Measurements from ENCODE around the gene KDM6A. TPM values are rescaled to one million over a fixed set of nuclear protein-coding genes. Genes with fewer than 3 reads are reported as not detected.
"Not testable (repeated sequence)": the region's sequence is repeated elsewhere in the genome, so short reads cannot be mapped to it uniquely, and the experiment has no call there.

Gene KDM6A
- total RNA-seq, 1 experiment from 2014 or later = 5.1 TPM

GRCh38 chrX:44911074-44911600 is 38.1 kb downstream of the KDM6A start:
- in situ Hi-C loops (cut with HindIII; ENCODE audit: low pct_unique_long_range_greater_than_20kb, low sequenced_read_pairs); DNase-seq (ENCODE audit: low read depth): not testable (repeated sequence)

- peak; percentile 43 for DNase-seq (ENCODE audit: low read depth)
- in situ Hi-C loops (cut with HindIII; ENCODE audit: low pct_unique_long_range_greater_than_20kb, low sequenced_read_pairs) = no loop called here
Observed at GRCh38 chrX:44913656-44914531, 40.9 kb downstream of the KDM6A start.

- DNase-seq (ENCODE audit: low read depth) = peak; percentile 53
- in situ Hi-C loops (cut with HindIII; ENCODE audit: low pct_unique_long_range_greater_than_20kb, low sequenced_read_pairs) = no loop called here
Observed at GRCh38 chrX:44914532-44915198, 41.7 kb downstream of the KDM6A start.

- in situ Hi-C loops (cut with HindIII; ENCODE audit: low pct_unique_long_range_greater_than_20kb, low sequenced_read_pairs) = no loop called here
- DNase-seq (ENCODE audit: low read depth) = no peak
Observed at GRCh38 chrX:44915361-44915868, 42.4 kb downstream of the KDM6A start.

GRCh38 chrX:44918722-44919121 is 45.7 kb downstream of the KDM6A start:
- no peak for DNase-seq (ENCODE audit: low read depth)
- in situ Hi-C loops (cut with HindIII; ENCODE audit: low pct_unique_long_range_greater_than_20kb, low sequenced_read_pairs) = no loop called here

DNA sequence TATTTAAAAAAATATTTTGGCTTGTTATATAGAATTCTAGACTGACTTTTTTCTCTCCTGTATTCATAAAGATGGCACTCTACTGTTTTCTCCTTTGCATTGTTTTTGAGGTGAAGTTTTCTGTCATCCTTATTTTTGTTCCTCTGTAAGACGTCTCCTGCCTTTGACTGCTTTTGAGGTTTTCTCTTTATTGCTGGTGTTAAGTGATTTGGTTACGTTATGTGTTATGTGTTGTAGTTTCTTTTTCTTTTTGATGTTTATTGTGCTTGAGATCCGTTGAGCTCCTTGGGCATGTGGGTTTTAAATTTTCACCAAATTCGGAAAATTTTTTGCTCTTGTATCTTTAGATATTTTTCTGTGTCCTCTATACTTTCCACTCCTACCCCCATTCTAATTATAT is 50.0 kb downstream of the KDM6A start:
- in situ Hi-C loops (cut with HindIII; ENCODE audit: low pct_unique_long_range_greater_than_20kb, low sequenced_read_pairs) = no loop called here
- DNase-seq (ENCODE audit: low read depth) = no peak

GRCh38 chrX:44927398-44927797 is 54.4 kb downstream of the KDM6A start:
- no peak for DNase-seq (ENCODE audit: low read depth)
- in situ Hi-C loops (cut with HindIII; ENCODE audit: low pct_unique_long_range_greater_than_20kb, low sequenced_read_pairs) = no loop called here

DNA sequence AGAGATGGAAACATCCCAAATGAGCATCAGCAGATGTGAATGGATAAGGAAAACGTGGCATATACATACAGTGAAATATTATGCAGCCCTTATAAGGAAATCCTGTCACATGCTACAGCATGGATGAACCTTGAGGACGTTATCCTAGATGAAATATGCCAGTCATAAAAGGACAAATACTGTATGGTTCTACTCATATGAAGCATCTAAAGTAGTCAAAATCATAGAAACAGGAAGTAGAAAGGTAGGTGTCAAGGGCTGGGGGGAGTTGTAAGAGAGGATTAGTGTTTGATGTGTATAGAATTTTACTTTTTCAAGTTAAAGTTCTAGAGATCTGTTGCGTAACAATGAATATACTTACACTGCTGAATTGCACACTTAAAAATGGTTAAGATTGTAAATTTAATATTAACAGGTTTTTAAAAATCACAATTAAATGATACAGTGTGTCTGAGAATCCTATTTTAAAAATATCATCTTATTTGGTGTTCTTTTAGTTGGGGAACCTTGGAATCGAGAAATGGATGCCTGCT is 58.5 kb downstream of the KDM6A start:
- DNase-seq (ENCODE audit: low read depth) = no peak
- in situ Hi-C loops (cut with HindIII; ENCODE audit: low pct_unique_long_range_greater_than_20kb, low sequenced_read_pairs) = no loop called here

- no peak for DNase-seq (ENCODE audit: low read depth)
- in situ Hi-C loops (cut with HindIII; ENCODE audit: low pct_unique_long_range_greater_than_20kb, low sequenced_read_pairs) = no loop called here
Observed at GRCh38 chrX:44935172-44935571, 62.2 kb downstream of the KDM6A start.

- in situ Hi-C loops (cut with HindIII; ENCODE audit: low pct_unique_long_range_greater_than_20kb, low sequenced_read_pairs) = no loop called here
- no peak for DNase-seq (ENCODE audit: low read depth)
Observed at GRCh38 chrX:44935640-44936039, 62.7 kb downstream of the KDM6A start.

DNA sequence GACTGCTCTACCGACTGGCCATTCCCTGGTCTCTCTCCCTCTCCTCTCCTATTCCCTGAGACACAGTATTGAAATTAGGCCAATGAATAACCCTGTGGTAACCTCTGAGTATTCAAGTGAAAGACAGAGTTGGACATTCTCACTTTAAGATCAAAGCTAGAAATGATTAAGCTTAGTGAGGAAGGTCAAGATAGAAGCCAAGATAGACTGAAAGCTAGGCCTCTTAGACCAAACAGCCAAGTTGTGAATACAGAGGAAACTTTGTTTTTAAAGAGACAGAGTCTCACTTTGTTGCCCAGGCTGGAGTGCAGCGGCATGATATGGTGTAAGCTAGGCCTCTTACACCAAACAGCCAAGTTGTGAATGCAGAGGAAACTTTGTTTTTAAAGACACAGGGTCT is 64.6 kb downstream of the KDM6A start:
- in situ Hi-C loops (cut with HindIII; ENCODE audit: low pct_unique_long_range_greater_than_20kb, low sequenced_read_pairs) = no loop called here
- DNase-seq (ENCODE audit: low read depth) = peak; percentile 28

- in situ Hi-C loops (cut with HindIII; ENCODE audit: low pct_unique_long_range_greater_than_20kb, low sequenced_read_pairs) = no loop called here
- DNase-seq (ENCODE audit: low read depth) = no peak
Observed at GRCh38 chrX:44938111-44938510, 65.1 kb downstream of the KDM6A start.

DNA sequence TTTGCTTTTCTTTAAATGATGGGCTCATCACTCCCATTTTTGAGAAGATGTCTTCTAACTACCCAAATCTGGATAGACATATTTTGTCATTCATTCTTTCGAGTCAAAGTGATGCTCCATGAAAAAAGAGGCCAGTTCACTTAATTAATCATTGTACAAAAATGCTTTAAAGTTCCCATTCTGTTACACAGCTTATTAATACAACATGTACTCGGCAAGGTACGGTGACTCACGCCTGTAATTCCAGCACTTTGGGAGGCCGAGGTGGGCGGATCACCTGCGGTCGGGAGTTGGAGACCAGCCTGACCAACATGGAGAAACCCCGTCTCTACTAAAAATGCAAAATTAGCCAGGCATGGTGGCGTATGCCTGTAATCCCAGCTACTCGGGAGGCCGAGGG is 67.6 kb downstream of the KDM6A start:
- DNase-seq (ENCODE audit: low read depth); in situ Hi-C loops (cut with HindIII; ENCODE audit: low pct_unique_long_range_greater_than_20kb, low sequenced_read_pairs): not testable (repeated sequence)

GRCh38 chrX:44943007-44943406 is 70.0 kb downstream of the KDM6A start:
- in situ Hi-C loops (cut with HindIII; ENCODE audit: low pct_unique_long_range_greater_than_20kb, low sequenced_read_pairs) = no loop called here
- no peak for DNase-seq (ENCODE audit: low read depth)

DNA sequence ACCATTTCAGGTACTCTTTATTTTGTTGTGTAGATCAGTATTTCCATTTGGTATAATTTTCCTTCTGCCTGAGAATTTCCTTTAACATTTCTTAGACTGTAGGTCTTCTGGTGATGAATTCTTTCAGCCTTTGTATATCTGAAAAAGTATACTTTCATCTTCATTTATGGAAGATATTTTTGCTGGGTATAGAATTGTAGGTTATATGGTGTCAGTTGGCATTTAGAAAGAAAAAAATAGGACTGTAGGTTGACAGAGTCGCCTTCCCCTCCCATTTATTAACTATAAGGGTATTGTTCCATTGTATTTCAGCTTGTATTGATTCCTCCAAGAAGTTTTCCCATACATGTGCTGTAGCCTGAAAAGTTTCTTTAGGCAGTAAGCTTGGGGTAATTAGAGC is 71.9 kb downstream of the KDM6A start:
- in situ Hi-C loops (cut with HindIII; ENCODE audit: low pct_unique_long_range_greater_than_20kb, low sequenced_read_pairs) = no loop called here
- DNase-seq (ENCODE audit: low read depth) = no peak

- in situ Hi-C loops (cut with HindIII; ENCODE audit: low pct_unique_long_range_greater_than_20kb, low sequenced_read_pairs) = no loop called here
Observed at GRCh38 chrX:44945736-44946135, 72.7 kb downstream of the KDM6A start.

DNA sequence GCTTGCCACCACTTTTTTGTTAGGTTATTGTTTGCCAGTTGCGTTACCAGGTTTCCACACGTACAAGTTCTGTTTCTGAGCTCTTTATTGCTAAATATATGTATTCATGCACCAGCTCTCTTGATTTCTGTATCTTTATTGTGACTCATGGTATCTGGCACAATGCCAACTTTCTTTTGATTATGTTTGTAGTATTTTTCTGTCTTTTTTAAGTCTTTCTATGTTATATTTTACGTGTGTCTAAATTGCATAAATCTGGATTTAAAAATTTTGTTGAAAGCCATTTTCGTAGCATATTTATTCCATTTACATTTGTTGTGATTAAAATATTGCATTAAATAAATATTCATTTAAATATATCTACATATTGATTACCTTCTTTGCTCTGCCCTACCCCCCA is 73.8 kb downstream of the KDM6A start:
- DNase-seq (ENCODE audit: low read depth) = no peak
- in situ Hi-C loops (cut with HindIII; ENCODE audit: low pct_unique_long_range_greater_than_20kb, low sequenced_read_pairs) = no loop called here

More at GRCh38 chrX:44945736-44946135, 72.7 kb downstream of the KDM6A start:
- DNase-seq (ENCODE audit: low read depth) = no peak

GRCh38 chrX:44947995-44948394 is 75.0 kb downstream of the KDM6A start:
- in situ Hi-C loops (cut with HindIII; ENCODE audit: low pct_unique_long_range_greater_than_20kb, low sequenced_read_pairs) = no loop called here
- DNase-seq (ENCODE audit: low read depth) = no peak

DNA sequence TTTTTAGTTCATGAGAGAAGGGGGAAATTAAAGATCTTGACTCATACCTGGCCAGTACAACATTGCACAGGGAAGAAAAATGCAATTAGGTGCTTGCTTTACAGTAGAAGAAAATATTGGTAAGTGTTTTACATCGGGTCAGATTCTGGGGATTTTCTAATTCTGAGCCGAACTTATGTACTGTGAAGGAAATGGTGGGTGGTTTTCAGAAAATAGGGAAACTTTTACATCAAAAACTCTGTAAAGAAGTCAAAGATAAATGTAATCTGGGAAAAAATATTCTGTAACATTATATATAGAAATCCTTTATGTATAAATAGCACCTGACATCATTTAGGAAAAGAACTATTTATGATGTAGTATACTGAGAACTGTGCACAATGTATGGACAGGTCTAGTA is 75.4 kb downstream of the KDM6A start:
- in situ Hi-C loops (cut with HindIII; ENCODE audit: low pct_unique_long_range_greater_than_20kb, low sequenced_read_pairs) = no loop called here
- DNase-seq (ENCODE audit: low read depth) = no peak
